Lower leg skin (tissue), 3 donors: ENCODE measurements around the gene SDK2.

Source experiments
- CTCF ChIP-seq, 3 donors: fragments of 450-650 bp; IDR thresholded peaks; one replicate each; pipeline ENCODE4 v1.5.1; 2016; ENCODE audit warnings: antibody characterized with exemption in 3 of 3, mild to moderate bottlenecking in 3 of 3, moderate library complexity in 2 of 3
- POLR2A ChIP-seq, 2 donors: fragments of 450-650 bp; IDR thresholded peaks; one replicate each; pipeline ENCODE4 v1.6.1; 2016 to 2017; ENCODE audit warnings: antibody characterized with exemption in 2 of 2, mild to moderate bottlenecking in 1 of 2, moderate library complexity in 1 of 2

- TF ChIP-seq CTCF (IDR thresholded peaks at IDR 0.05) (no peak), POLR2A (IDR thresholded peaks at IDR 0.05) (no peak)
Measured at GRCh38 chr17:73595931-73596330, 48.3 kb downstream of the SDK2 start.
